Calu3 (cell line): Measurements from ENCODE around the gene VPS13D. TPM values are rescaled to one million over a fixed set of nuclear protein-coding genes. Genes with fewer than 3 reads are reported as not detected.
A peak's percentile ranks its signal among the peaks of the same experiment; 100 is the strongest.

Source experiments
- BruUV-seq: library from RNA; stranded (reverse); fragments of 400-500 nt; replicated peaks from 2 replicates; lab custom pipeline; 2021; lab: Mats Ljungman, UMichigan
- CTCF ChIA-PET: fragments of 300-600 bp; sonication (Branson Sonifier 250); formaldehyde crosslinking; loops from one replicate; lab custom pipeline; 2022; ENCODE audit warnings: antibody characterized with exemption; lab: Charles Lee
- DNase-seq: peaks from one replicate; pipeline ENCODE4 v3.0.0; 2022
- H3K27ac Mint-ChIP-seq: one replicate; pipeline ENCODE4 v1.8.0; 2022; ENCODE audit warnings: mixed read lengths; ENCODE audit not compliant: unreplicated experiment
- H3K27me3 Mint-ChIP-seq: one replicate; pipeline ENCODE4 v1.8.0; 2022; ENCODE audit warnings: mixed read lengths; ENCODE audit not compliant: unreplicated experiment
- H3K36me3 Mint-ChIP-seq: one replicate; pipeline ENCODE4 v1.8.0; 2022; ENCODE audit warnings: mild to moderate bottlenecking, moderate library complexity, mixed read lengths; ENCODE audit not compliant: insufficient read depth, unreplicated experiment
- H3K4me1 Mint-ChIP-seq: one replicate; pipeline ENCODE4 v1.8.0; 2022; ENCODE audit warnings: mild to moderate bottlenecking, low read depth, mixed read lengths; ENCODE audit not compliant: unreplicated experiment
- H3K4me3 Mint-ChIP-seq: one replicate; pipeline ENCODE4 v1.8.0; 2022; ENCODE audit warnings: mild to moderate bottlenecking, low read depth, moderate library complexity, mixed read lengths; ENCODE audit not compliant: unreplicated experiment
- H3K9me3 Mint-ChIP-seq: one replicate; pipeline ENCODE4 v1.8.0; 2022; ENCODE audit warnings: low read depth, mixed read lengths; ENCODE audit not compliant: unreplicated experiment
- CTCF ChIP-seq: fragments of 200-600 bp; IDR thresholded peaks from one replicate; pipeline ENCODE4 v1.8.0; 2022; ENCODE audit warnings: antibody characterized with exemption; ENCODE audit not compliant: unreplicated experiment
- intact Hi-C: fragments of 100-400 bp; cut with micrococcal nuclease; formaldehyde crosslinking; loops from one replicate; pipeline ENCODE4 v1.10.0; 2022; ENCODE audit not compliant: unreplicated experiment
- total RNA-seq: library from RNA; stranded (reverse); gene quantifications from 2 replicates; pipeline ENCODE4 v1.2.3, GENCODE V29; 2022

VPS13D gene
- total RNA-seq, 1 experiment from 2014 or later, result 30.6 TPM

DNA sequence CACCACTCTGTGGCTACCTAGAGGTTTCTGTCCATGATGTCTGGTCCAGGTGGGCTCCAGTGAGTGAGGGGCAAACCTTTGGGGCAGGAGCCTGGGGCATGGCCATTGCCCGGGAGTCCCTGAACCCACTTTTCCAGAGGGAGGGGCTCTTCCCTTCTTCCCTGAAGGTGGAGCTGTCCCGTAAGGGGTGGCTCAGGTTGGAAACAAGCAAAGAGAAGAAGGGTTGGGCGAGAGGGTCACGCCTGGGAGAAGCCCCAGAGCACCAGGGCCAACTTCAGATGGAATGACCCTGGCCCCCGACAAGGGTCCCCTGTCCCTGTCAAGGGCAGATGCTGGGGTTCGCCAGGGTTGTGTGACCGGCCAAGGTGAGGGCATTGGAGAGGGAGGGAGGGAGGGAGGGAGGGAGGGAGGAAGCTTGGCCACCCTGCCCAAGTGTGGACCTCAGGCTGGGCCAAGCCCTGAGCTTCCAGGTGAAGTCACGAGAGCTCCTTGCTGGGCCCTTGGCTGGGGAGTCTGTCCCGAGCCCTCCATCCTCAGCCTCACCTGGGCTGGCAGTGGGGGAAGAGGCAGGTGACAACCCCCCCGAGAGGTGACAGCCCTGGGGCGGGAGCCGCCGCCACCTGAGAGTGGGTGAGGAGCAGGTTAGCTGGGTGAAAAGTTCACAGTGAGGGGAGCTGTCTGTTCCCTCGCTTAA, 318.6 kb downstream of the VPS13D start:
- BruUV-seq, result no TSS peak
- no peaks in the 10 kb centered on the region for H3K27me3 Mint-ChIP-seq
- H3K4me1 Mint-ChIP-seq, result peaks cover 37% of the 10 kb centered on the region
- H3K4me3 Mint-ChIP-seq, result no peak overlapping the region
- peaks cover 33% of the 10 kb centered on the region for H3K36me3 Mint-ChIP-seq
- CTCF ChIA-PET, result no interaction called here
- DNase-seq, result no peak
- intact Hi-C loops, result loop anchor here (10.0 kb wide), 2 partner anchors 164 to 234 kb away; no protein-coding TSS in a partner anchor
- no peak for TF ChIP-seq CTCF
- no peaks in the 10 kb centered on the region for H3K9me3 Mint-ChIP-seq
- no peak overlapping the region for H3K27ac Mint-ChIP-seq

GRCh38 chr1:12548973-12549459, 319.2 kb downstream of the VPS13D start:
- H3K4me3 Mint-ChIP-seq, result peak overlapping the region; percentile 37
- peaks cover 33% of the 10 kb centered on the region for H3K36me3 Mint-ChIP-seq
- intact Hi-C loops, result loop anchor here (10.0 kb wide), 2 partner anchors 164 to 234 kb away; no protein-coding TSS in a partner anchor
- BruUV-seq, result no TSS peak
- H3K27me3 Mint-ChIP-seq, result no peaks in the 10 kb centered on the region
- CTCF ChIA-PET, result interaction anchor here (0.9 kb wide), 1 partner anchor 71 kb away, joined by 3 read pairs; no protein-coding TSS in a partner anchor
- no peaks in the 10 kb centered on the region for H3K9me3 Mint-ChIP-seq
- DNase-seq, result no peak
- no peak for TF ChIP-seq CTCF
- peak overlapping the region; percentile 94 for H3K27ac Mint-ChIP-seq
- peaks cover 31% of the 10 kb centered on the region for H3K4me1 Mint-ChIP-seq

GRCh38 chr1:12549460-12550349, 319.9 kb downstream of the VPS13D start:
- H3K4me1 Mint-ChIP-seq, result peaks cover 25% of the 10 kb centered on the region
- peak overlapping the region; percentile 94 for H3K27ac Mint-ChIP-seq

More at GRCh38 chr1:12549460-12550349, 319.9 kb downstream of the VPS13D start:
- H3K4me3 Mint-ChIP-seq, result peak overlapping the region; percentile 37
- peaks cover 28% of the 10 kb centered on the region for H3K36me3 Mint-ChIP-seq
- H3K27me3 Mint-ChIP-seq, result no peaks in the 10 kb centered on the region
- DNase-seq, result peak; percentile 86
- CTCF ChIA-PET, result interaction anchor here (0.9 kb wide), 1 partner anchor 71 kb away, joined by 3 read pairs; no protein-coding TSS in a partner anchor
- intact Hi-C loops, result loop anchor here (10.0 kb wide), 2 partner anchors 165 to 235 kb away; no protein-coding TSS in a partner anchor
- no TSS peak for BruUV-seq
- no peak for TF ChIP-seq CTCF
- H3K9me3 Mint-ChIP-seq, result no peaks in the 10 kb centered on the region
